NCI-H446 treated with DMSO at 0.1 percent for 48 hours (cell line): ENCODE results near the gene RETREG3.
"Not testable (repeated sequence)": the region's sequence is repeated elsewhere in the genome, so short reads cannot be mapped to it uniquely, and the experiment has no call there.

Source experiments
- DNase-seq: peaks from one replicate; lab custom pipeline; 2025; lab: John Stamatoyannopoulos, UW

The RETREG3 gene

GRCh38 chr17:42613699-42614295 is 4.6 kb upstream of the RETREG3 start:
- no peak for DNase-seq

GRCh38 chr17:42612013-42612412 is 2.8 kb upstream of the RETREG3 start:
- DNase-seq = no peak

DNA sequence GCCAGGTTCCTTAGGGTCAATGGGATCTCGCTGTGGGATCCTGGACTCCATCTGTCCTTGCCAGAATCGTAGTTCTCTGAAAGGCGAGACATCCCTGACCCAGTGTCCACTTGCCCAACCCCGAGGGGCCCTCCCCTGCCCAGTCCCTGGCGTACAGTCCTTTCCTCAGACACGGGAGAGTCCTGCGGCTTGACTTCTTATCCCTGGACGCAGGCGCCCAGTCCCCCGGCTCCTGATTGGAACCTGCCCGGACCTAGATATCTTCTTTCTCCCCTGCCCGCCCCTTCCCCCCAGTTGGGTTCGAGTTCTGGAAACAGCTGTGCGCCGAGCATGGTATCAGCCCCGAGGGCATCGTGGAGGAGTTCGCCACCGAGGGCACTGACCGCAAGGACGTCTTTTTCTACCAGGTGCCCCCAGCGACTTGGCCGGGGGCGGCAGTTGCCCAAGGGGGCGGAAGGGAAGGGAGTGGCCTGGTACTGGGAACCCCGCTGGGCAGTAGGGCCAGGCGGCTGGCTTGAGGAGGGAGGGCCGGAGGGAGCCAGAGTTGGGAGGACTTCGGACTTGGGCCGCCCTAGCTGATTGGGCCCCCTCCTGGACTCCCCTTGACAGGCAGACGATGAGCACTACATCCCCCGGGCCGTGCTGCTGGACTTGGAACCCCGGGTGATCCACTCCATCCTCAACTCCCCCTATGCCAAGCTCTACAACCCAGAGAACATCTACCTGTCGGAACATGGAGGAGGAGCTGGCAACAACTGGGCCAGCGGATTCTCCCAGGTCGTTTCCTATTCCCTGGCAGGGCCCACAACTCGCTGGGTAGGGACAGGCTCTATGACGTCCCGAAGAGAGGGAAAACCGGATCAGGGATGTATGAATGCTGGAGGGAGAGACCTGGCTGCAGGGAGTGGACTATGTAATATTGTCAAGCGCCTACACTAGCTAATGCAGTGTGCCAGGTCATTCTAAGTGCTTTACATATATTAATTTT is 934 bp upstream of the RETREG3 start:
- not testable (repeated sequence) for DNase-seq

GRCh38 chr17:42608305-42609181 is 631 bp downstream of the RETREG3 start:
- DNase-seq = no peak

GRCh38 chr17:42607769-42608168 is 1.4 kb downstream of the RETREG3 start:
- no peak for DNase-seq

GRCh38 chr17:42603318-42603717 is 5.9 kb downstream of the RETREG3 start:
- DNase-seq = no peak

- DNase-seq = peak; percentile 43
Measured at GRCh38 chr17:42598905-42599304, 10.3 kb downstream of the RETREG3 start.

DNA sequence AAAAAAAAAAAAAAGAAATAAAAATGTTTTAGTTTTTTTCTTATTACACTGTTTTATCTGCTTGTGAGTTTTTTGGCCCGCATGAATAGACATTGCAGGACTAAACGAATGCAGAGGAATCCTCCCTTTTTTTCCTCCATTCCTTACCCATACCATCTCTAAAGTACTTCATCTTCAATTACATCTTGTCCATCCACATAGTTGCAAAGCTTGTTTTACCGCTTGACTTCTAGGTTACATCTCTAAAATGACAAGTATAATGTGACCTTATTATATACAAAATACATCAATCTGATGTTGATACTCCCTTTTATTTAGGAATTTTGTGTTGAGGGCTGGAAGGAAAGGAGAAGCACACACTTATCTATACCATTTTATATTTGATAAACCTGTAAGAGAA is 12.8 kb downstream of the RETREG3 start:
- DNase-seq = no peak

DNA sequence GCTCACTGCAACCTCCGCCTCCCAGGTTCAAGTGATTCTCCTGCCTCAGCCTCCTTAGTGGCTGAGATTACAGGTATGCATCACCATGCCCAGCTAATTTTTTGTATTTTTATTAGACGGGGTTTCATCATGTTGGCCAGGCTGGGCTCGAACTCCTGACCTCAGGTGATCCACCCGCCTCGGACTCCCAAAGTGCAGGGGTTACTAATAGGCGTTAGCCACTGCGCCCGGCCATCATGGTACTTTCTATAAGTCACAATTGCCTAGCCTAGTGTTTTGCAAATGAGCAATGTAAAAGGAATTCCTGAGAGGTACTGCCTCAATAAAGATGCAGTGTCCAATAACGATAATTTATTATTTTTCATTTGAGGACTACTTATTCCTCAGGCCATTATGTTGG is 17.8 kb downstream of the RETREG3 start:
- no peak for DNase-seq

GRCh38 chr17:42590886-42591285 is 18.3 kb downstream of the RETREG3 start:
- no peak for DNase-seq

DNA sequence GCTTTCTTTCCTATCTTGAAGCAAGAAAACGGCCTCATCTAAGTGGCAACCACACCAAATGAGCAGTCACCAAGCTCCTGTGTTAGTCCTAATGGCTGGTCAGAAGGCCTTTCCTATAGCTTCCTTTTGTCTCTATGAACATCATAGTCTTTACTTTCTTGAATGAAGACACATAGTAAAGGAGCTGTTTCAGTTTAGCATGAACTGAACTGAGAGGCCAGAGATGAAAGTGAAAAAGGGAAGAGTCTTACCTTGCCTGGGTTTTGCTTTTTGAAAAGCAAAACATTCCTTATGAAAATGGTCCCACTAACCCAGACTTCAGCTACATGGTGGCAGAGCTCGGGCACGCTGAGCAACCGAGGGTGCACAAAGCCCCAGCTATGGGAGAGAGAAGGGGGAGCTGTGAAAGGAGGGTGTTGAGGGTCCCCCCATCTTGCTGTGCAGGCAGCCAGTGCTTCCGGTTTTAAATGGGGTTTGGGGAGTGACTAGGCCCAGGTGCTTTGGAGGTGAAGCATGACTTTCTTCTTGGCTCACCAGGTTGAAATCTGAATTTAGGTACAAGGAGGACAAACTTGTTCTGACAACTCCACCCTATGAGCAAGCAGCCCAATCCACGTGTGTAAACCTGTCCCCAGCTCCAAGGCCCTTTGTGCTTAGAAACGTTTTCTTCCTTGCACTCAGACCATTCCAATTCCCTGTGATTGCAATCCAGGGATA is 22.5 kb downstream of the RETREG3 start:
- DNase-seq = no peak

- DNase-seq = no peak
Measured at GRCh38 chr17:42585353-42585752, 23.8 kb downstream of the RETREG3 start.

DNA sequence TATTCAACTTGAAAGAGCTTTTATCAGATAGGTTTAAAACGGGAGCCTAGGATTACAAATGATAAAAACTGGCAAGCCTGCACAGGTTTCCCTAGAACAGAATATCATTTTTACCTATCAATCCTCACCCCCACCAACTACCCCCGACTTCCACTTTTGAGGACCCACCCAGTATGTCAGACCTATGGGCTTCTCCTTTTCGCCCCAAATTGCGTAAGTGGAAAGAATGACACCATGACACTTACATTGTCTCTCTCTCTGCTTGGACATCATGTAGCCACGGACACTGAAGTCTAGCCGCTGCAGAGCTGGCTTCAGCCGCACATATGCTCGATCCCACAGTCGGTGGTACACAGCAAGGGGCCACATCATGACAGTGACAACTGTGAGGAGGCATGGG is 24.3 kb downstream of the RETREG3 start:
- no peak for DNase-seq

DNA sequence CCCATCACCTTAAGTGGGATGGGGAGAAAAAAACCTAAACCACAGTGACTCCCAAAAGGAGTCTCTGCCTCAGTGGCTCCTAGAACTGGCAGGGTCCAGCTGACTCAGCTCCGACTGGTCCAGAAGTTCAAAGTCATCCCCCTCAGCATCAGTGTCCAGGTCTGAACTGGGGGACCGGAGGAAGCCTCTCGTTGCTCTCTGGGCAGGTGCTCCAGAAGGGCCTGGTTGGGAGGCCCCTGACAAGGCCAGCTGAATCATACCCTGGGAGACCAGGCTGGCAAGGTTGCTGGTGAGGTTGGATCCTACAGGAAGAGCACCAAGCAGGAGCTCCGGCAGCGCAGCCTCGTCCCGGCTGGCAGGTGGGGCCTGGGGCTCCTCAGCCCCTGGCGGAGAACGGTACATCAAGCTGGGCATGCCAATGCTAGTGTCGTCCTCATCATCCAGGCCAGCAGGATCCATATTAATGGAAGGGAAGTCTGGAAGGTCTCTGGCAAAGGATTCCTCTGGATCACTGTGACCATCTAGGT is 27.4 kb downstream of the RETREG3 start:
- no peak for DNase-seq

DNA sequence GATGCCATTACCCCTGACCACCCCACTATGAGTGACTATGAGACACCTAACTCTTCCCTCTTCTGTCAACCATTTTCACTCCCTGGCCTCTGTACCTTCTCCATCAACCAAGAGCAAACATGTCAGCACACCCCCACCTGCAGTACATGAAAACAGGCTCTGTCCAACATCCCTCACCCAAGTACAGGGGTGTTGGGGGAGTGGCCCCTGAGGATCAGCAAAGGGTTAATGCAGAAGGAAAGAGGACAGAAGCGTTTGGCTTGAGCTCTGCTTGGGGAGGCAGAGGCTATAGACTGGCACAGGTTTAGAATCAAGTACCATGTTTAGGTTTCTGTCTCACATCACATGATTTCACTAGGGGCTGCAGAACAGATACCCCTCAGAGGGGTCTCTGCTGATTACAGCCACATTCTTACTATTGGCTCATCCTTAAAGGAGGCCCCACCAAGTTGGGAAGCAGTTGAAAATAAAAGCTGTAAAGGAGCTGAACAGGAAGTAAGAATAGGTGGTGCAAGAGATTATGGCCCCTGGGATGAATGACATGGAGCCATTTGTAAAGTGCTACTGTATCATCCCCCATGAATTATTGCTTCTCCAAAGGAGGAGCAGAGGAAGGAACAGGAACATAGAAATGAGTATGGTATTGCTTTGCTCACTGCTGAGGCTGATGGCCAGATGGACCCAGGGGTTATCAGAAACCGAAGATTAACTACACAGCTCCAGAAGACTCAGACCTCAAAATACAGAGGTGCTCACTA is 29.2 kb downstream of the RETREG3 start:
- DNase-seq = no peak

DNA sequence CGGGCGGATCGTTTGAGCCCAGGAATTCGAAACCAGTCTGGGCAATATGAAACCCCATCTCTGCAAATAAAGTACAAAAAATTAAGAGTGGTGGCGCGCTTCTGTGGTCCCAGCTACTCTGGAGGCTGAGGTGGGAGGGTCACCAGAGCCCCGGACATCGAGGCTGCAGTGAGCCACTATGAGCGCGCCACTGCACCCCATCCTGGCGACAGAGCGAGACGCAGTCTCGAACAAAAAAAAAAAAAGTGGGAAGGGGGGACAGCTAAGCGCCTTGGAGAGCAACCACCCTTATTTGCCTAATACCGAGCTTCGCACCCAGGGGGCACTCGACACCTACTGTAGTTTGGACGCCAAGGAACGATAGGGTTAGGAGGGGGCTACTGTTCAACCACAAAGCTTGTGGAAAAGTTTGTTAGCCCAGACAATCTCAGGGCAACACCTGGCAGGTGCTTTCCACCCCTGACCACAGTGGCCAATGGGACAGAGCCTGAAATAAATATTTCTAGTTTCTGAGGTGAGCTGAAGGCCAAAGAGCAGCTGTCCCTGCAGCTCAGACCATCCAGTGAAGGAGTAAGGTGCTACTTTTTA is 30.8 kb downstream of the RETREG3 start:
- DNase-seq = peak; percentile 47

DNA sequence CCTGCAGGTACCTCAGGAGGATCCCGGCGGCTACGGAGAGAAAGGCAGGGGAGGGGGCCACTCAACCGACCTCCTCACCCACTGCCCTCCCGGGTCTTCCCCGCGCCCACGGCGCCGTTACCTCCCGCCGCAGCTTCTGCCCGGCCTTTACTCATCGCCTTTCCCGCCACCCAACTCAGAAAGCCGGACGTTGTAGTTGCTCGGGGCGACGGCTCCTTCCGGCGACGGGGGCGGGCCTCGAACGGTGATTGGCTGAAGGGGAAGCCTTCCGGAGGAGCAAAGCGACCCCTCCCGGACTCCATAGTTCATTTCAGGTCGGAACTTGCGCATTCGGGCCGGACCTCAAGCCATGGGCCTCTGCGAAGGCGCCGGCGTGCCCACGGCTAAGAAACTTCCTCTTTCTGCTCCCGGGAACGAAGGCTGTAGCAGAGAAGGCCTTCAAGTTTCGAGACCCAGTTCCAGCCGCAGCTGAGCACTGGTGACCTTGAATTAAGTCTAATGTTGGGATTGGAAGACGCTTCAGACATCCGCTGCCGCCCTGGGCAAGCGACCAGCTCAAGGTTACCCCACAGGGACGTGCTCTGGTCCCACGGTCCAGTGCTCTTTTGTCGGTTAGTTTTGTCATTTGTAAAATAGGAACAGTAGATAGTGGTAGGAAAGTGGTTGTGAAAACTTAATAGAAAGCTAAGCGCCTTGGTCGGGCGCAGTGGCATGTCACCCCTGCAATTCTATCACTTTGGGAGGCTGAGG is 31.5 kb downstream of the RETREG3 start, which contains the start of gene PSMC3IP:
Gene PSMC3IP (minus strand): TSS at position 198 of the 750 bp plus-strand sequence. CDS start 43 bp downstream, at position 155.
- DNase-seq = peak; percentile 78

DNA sequence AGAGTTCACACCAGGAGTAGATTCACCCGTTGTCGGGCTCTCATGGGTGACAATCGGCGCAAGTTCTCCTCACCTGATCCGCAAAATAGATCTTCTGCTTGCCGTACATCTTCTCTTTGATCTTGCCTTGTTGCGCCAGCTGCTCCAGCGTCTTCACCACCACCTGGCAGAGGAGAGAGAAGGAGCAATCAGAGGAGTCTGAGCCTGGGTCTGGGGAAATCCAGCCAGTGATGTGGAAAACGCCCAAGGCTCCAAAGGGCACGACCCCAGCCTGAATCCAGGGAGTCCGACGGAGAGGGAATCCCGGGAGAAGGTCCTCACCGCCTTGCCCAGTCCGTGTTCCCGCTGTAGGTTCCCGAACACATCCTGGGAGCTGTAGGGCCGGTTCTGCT is 32.0 kb downstream of the RETREG3 start:
- no peak for DNase-seq

- no peak for DNase-seq
Measured at GRCh38 chr17:42574463-42574862, 34.7 kb downstream of the RETREG3 start.
